ENCODE measurements around the gene C1QL1. TPM values are rescaled to one million over a fixed set of nuclear protein-coding genes. Genes with fewer than 3 reads are reported as not detected.

C1QL1 gene
- total RNA-seq, 1 experiment from 2014 or later: 3.5 TPM

DNA sequence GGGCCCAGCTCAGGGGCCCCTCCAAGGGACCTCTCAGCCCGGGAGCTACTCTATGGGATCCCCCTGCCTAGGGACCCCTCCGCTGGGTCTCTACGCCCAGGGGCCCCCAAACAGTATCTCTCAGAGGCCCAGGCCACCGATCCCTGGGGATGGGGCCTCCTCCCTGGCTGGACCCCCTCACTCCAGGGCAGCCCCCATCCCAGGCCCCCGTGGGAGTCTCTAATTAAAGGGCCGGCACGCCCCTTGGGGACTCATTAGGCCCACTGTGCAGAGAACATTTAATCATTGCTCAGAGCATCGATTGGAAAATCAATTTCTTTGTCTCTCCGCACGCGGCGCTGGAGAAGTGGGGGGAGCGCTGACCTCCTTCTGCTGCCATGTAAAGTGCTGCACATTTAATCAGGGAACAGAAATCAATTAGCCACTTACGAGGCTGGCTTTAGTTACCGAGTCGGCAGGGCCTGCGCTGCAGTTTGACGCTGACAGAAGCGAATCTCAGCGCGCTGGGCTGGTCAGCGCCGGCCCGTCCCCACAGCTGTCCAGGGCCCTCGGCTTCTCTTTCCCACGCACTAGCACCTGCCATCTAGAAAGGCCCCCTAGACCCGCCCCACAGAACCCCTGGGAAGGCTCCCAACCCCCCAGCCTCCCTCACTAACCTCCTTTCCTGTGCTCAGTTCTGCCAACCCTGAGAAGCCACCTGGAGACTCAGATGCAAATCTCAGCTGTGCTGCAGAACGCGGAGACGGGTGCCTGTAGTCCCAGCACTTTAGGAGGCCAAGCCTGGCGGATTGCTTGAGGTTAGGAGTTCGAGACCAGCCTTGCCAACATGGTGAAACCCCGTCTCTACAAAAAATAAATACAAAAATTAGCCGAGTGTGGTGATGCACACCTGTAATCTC lies 20.2 kb upstream of the C1QL1 start:
- Histone ChIP-seq H3K79me2 (ENCODE audit: insufficient read depth, low read length) (no peaks in the 10 kb centered on the region), H3K9me2 (ENCODE audit: insufficient read depth) (no peaks in the 10 kb centered on the region), H3K9ac (ENCODE audit: low read length) (no peak overlapping the region), H3K4me2 (ENCODE audit: low read length) (no peak overlapping the region), H3K9me3 (ENCODE audit: control insufficient read depth in 1 of 2, insufficient read depth in 1 of 2, low read depth in 1 of 2, low read length in 2 of 2) (no peaks in the 10 kb centered on the region), H3K36me3 (ENCODE audit: control insufficient read depth in 1 of 2, insufficient read depth in 2 of 2, low read length in 2 of 2) (no peaks in the 10 kb centered on the region), H3K4me3 (replicated peaks in 1 of 2; ENCODE audit: low read depth in 1 of 2, low read length in 2 of 2) (no peak overlapping the region), H3K27me3 (ENCODE audit: insufficient read depth, low read length) (peaks cover 3% of the 10 kb centered on the region), H4K20me1 (ENCODE audit: insufficient read depth) (no peaks in the 10 kb centered on the region), H3K27ac (ENCODE audit: low read depth, low read length) (no peak overlapping the region), H2AFZ (ENCODE audit: low read depth, low read length, poor library complexity, severe bottlenecking) (no peak overlapping the region), H3K4me1 (ENCODE audit: control insufficient read depth in 1 of 2, insufficient read depth in 2 of 2, low read length in 2 of 2) (no peaks in the 10 kb centered on the region)
- TF ChIP-seq TCF7L2 (IDR thresholded peaks at IDR 0.05; ENCODE audit: borderline replicate concordance, extremely low read depth, insufficient read depth, insufficient read length): no peak
- no peak for DNase-seq (ENCODE audit: low read depth, low spot score)
- ChIA-PET RAD21 (ENCODE audit: low non-redundant PET in 1 of 2, low total read pairs in 2 of 2, uncharacterized antibody in 2 of 2, unreplicated experiment in 2 of 2) (no interaction called here), CTCF (no interaction called here), POLR2A (no interaction called here)
- intact Hi-C loops (cut with micrococcal nuclease): no loop called here
- BruUV-seq (replicated peaks): no TSS peak
- no peak for ATAC-seq

DNA sequence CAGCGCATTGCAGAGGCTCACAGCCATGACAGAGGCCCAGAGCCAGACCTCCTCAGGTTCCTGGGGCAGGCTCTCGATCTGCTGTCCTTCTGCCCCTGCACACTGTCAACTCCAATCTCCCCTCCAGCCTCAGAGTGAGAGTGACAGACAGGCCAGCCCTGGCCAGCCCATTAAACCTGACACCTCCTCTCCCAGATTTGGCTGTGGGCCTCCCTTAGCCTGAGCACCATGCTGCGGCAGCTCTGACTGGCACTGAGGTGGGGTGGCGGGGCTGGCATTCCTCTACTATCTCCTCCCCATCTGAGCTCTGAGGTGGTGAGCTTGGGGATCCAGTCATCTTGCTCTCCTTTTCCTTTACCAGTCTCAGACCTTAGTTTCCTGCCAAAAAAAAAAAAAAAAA lies 15.5 kb upstream of the C1QL1 start:
- no peaks in the 10 kb centered on the region for H3K4me1 ChIP-seq (ENCODE audit: control insufficient read depth in 1 of 2, insufficient read depth in 2 of 2, low read length in 2 of 2)
- H4K20me1 ChIP-seq (ENCODE audit: insufficient read depth): no peaks in the 10 kb centered on the region
- POLR2A ChIA-PET: no interaction called here
- H3K4me2 ChIP-seq (ENCODE audit: low read length): no peak overlapping the region
- H3K27me3 ChIP-seq (ENCODE audit: insufficient read depth, low read length): peaks cover 3% of the 10 kb centered on the region
- no peaks in the 10 kb centered on the region for H3K79me2 ChIP-seq (ENCODE audit: insufficient read depth, low read length)
- no peak overlapping the region for H3K9ac ChIP-seq (ENCODE audit: low read length)
- H3K36me3 ChIP-seq (ENCODE audit: control insufficient read depth in 1 of 2, insufficient read depth in 2 of 2, low read length in 2 of 2): no peaks in the 10 kb centered on the region
- no TSS peak for BruUV-seq (replicated peaks)
- no peak overlapping the region for H3K4me3 ChIP-seq (replicated peaks in 1 of 2; ENCODE audit: low read depth in 1 of 2, low read length in 2 of 2)
- no peaks in the 10 kb centered on the region for H3K9me3 ChIP-seq (ENCODE audit: control insufficient read depth in 1 of 2, insufficient read depth in 1 of 2, low read depth in 1 of 2, low read length in 2 of 2)
- CTCF ChIA-PET: interaction anchor here (1.0 kb wide), 1 partner anchor 33 kb away, joined by 3 read pairs; no protein-coding TSS in a partner anchor
- DNase-seq (ENCODE audit: low read depth, low spot score) (no peak), ATAC-seq (no peak)
- no peaks in the 10 kb centered on the region for H3K9me2 ChIP-seq (ENCODE audit: insufficient read depth)
- intact Hi-C loops (cut with micrococcal nuclease): no loop called here
- H3K27ac ChIP-seq (ENCODE audit: low read depth, low read length): no peak overlapping the region
- RAD21 ChIA-PET (ENCODE audit: low non-redundant PET in 1 of 2, low total read pairs in 2 of 2, uncharacterized antibody in 2 of 2, unreplicated experiment in 2 of 2): no interaction called here
- H2AFZ ChIP-seq (ENCODE audit: low read depth, low read length, poor library complexity, severe bottlenecking): no peak overlapping the region
- TF ChIP-seq EZH2phosphoT487 (IDR thresholded peaks at IDR 0.05; ENCODE audit: borderline replicate concordance) (no peak), EGR1 (IDR thresholded peaks at IDR 0.05; ENCODE audit: low read depth) (no peak), TCF7L2 (IDR thresholded peaks at IDR 0.05; ENCODE audit: borderline replicate concordance, extremely low read depth, insufficient read depth, insufficient read length) (no peak), SP1 (IDR thresholded peaks at IDR 0.05; ENCODE audit: low read depth) (no peak), ELF1 (IDR thresholded peaks at IDR 0.05; ENCODE audit: borderline replicate concordance, low read depth) (no peak), CEBPB (IDR thresholded peaks at IDR 0.05; ENCODE audit: low read depth) (no peak), EZH2 (IDR thresholded peaks at IDR 0.05) (no peak), RAD21 (IDR thresholded peaks at IDR 0.05; ENCODE audit: low read depth) (no peak), POLR2AphosphoS5 (IDR thresholded peaks at IDR 0.05; ENCODE audit: low read depth, low read length) (no peak), POLR2A (IDR thresholded peaks at IDR 0.05; ENCODE audit: borderline replicate concordance, extremely low read depth, insufficient read depth, insufficient read length) (no peak), FOSL1 (IDR thresholded peaks at IDR 0.05; ENCODE audit: low read depth) (no peak), ZNF274 (IDR thresholded peaks at IDR 0.05; ENCODE audit: low read depth, low read length) (no peak)
- TF ChIP-seq, protein P1, sequence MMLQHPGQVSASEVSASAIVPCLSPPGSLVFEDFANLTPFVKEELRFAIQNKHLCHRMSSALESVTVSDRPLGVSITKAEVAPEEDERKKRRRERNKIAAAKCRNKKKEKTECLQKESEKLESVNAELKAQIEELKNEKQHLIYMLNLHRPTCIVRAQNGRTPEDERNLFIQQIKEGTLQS (IDR thresholded peaks at IDR 0.05): no peak
- TF ChIP-seq, protein P2, sequence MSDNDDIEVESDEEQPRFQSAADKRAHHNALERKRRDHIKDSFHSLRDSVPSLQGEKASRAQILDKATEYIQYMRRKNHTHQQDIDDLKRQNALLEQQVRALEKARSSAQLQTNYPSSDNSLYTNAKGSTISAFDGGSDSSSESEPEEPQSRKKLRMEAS (IDR thresholded peaks at IDR 0.05): no peak
- TF ChIP-seq, protein P3, sequence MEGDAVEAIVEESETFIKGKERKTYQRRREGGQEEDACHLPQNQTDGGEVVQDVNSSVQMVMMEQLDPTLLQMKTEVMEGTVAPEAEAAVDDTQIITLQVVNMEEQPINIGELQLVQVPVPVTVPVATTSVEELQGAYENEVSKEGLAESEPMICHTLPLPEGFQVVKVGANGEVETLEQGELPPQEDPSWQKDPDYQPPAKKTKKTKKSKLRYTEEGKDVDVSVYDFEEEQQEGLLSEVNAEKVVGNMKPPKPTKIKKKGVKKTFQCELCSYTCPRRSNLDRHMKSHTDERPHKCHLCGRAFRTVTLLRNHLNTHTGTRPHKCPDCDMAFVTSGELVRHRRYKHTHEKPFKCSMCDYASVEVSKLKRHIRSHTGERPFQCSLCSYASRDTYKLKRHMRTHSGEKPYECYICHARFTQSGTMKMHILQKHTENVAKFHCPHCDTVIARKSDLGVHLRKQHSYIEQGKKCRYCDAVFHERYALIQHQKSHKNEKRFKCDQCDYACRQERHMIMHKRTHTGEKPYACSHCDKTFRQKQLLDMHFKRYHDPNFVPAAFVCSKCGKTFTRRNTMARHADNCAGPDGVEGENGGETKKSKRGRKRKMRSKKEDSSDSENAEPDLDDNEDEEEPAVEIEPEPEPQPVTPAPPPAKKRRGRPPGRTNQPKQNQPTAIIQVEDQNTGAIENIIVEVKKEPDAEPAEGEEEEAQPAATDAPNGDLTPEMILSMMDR (IDR thresholded peaks at IDR 0.05 in 2 of 3, conservative IDR thresholded peaks at IDR 0.05 in 1 of 3; ENCODE audit: borderline replicate concordance in 1 of 3, insufficient read depth in 1 of 3, low read depth in 2 of 3, low read length in 2 of 3): no peak
- TF ChIP-seq, protein P4, sequence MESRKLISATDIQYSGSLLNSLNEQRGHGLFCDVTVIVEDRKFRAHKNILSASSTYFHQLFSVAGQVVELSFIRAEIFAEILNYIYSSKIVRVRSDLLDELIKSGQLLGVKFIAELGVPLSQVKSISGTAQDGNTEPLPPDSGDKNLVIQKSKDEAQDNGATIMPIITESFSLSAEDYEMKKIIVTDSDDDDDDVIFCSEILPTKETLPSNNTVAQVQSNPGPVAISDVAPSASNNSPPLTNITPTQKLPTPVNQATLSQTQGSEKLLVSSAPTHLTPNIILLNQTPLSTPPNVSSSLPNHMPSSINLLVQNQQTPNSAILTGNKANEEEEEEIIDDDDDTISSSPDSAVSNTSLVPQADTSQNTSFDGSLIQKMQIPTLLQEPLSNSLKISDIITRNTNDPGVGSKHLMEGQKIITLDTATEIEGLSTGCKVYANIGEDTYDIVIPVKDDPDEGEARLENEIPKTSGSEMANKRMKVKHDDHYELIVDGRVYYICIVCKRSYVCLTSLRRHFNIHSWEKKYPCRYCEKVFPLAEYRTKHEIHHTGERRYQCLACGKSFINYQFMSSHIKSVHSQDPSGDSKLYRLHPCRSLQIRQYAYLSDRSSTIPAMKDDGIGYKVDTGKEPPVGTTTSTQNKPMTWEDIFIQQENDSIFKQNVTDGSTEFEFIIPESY (IDR thresholded peaks at IDR 0.05; ENCODE audit: extremely low read depth, insufficient replicate concordance, low read length): no peak
